KBM-7 (cell line): ENCODE results near the gene SLC26A9.

ENCODE experiments used
- DNase-seq: peaks from one replicate; pipeline ENCODE4 v3.0.0-alpha.2; 2015
- in situ Hi-C: fragments of 300-500 bp; cut with MboI; formaldehyde crosslinking; loops from 2 replicates; pipeline ENCODE4 v1.14.3; 2020; ENCODE audit warnings: low sequenced_read_pairs, low pct_unique_long_range_greater_than_20kb, mixed read lengths

The SLC26A9 gene

GRCh38 chr1:205933671-205934618 lies 9.3 kb downstream of the SLC26A9 start:
- in situ Hi-C loops = no loop called here
- DNase-seq = no peak

GRCh38 chr1:205932776-205933175 lies 10.5 kb downstream of the SLC26A9 start:
- in situ Hi-C loops = no loop called here
- no peak for DNase-seq

GRCh38 chr1:205930799-205931281 lies 12.4 kb downstream of the SLC26A9 start:
- in situ Hi-C loops = no loop called here
- peak; percentile 49 for DNase-seq

GRCh38 chr1:205930195-205930577 lies 13.1 kb downstream of the SLC26A9 start:
- in situ Hi-C loops = no loop called here
- no peak for DNase-seq

GRCh38 chr1:205929496-205930194 lies 13.6 kb downstream of the SLC26A9 start:
- in situ Hi-C loops = no loop called here
- no peak for DNase-seq

- in situ Hi-C loops = no loop called here
Measured at GRCh38 chr1:205928317-205928716, 14.9 kb downstream of the SLC26A9 start.

GRCh38 chr1:205927676-205928075 lies 15.6 kb downstream of the SLC26A9 start:
- in situ Hi-C loops = no loop called here
- no peak for DNase-seq

More at GRCh38 chr1:205928317-205928716, 14.9 kb downstream of the SLC26A9 start:
- DNase-seq = no peak

- in situ Hi-C loops = no loop called here
- no peak for DNase-seq
Measured at GRCh38 chr1:205927247-205927646, 16.0 kb downstream of the SLC26A9 start.

GRCh38 chr1:205926636-205927035 lies 16.6 kb downstream of the SLC26A9 start:
- DNase-seq = no peak
- in situ Hi-C loops = no loop called here

GRCh38 chr1:205926213-205926612 lies 17.0 kb downstream of the SLC26A9 start:
- in situ Hi-C loops = no loop called here
- no peak for DNase-seq

GRCh38 chr1:205925736-205926135 lies 17.5 kb downstream of the SLC26A9 start:
- in situ Hi-C loops = no loop called here

GRCh38 chr1:205924460-205924790 lies 18.8 kb downstream of the SLC26A9 start:
- in situ Hi-C loops = no loop called here

More at GRCh38 chr1:205925736-205926135, 17.5 kb downstream of the SLC26A9 start:
- DNase-seq = no peak

GRCh38 chr1:205923651-205924459 lies 19.4 kb downstream of the SLC26A9 start:
- DNase-seq = no peak
- in situ Hi-C loops = no loop called here

More at GRCh38 chr1:205924460-205924790, 18.8 kb downstream of the SLC26A9 start:
- no peak for DNase-seq

GRCh38 chr1:205922806-205923205 lies 20.4 kb downstream of the SLC26A9 start:
- in situ Hi-C loops = no loop called here

GRCh38 chr1:205922314-205922713 lies 20.9 kb downstream of the SLC26A9 start:
- DNase-seq = no peak
- in situ Hi-C loops = no loop called here

More at GRCh38 chr1:205922806-205923205, 20.4 kb downstream of the SLC26A9 start:
- DNase-seq = no peak

- in situ Hi-C loops = no loop called here
- DNase-seq = no peak
Measured at GRCh38 chr1:205921570-205921909, 21.7 kb downstream of the SLC26A9 start.

GRCh38 chr1:205920861-205921569 lies 22.2 kb downstream of the SLC26A9 start:
- DNase-seq = no peak
- in situ Hi-C loops = no loop called here

- DNase-seq = peak; percentile 55
- in situ Hi-C loops = no loop called here
Measured at GRCh38 chr1:205920159-205920558, 23.1 kb downstream of the SLC26A9 start.
